Body of pancreas (tissue), 4 donors: ENCODE results near the gene INAVA. TPM values are rescaled to one million over a fixed set of nuclear protein-coding genes. Genes with fewer than 3 reads are reported as not detected.

Experiments used
- ATAC-seq: fragments of 150-250 bp; one replicate; pipeline ENCODE4 v1.9.1; 2016
- DNase-seq, 4 donors: peaks; one replicate each; pipeline ENCODE4 v3.0.0-alpha.2; 2019
- H3K27ac ChIP-seq, 4 donors: fragments of 200-600 bp; sonication (generic); 1 replicate in 3 of 4; 2 replicates in 1 of 4; pipeline versions ENCODE4 v1.5.1 to v1.6.1; 2016 to 2019; ENCODE audit warnings: mild to moderate bottlenecking in 1 of 4, mixed read lengths in 1 of 4, moderate library complexity in 1 of 4
- H3K27me3 ChIP-seq, 2 donors: fragments of 200-600 bp; sonication (generic); one replicate each; pipeline ENCODE4 v1.6.0; 2016; ENCODE audit warnings: mild to moderate bottlenecking in 1 of 2
- H3K36me3 ChIP-seq, 2 donors: fragments of 200-600 bp; sonication (generic); replicated peaks in 1 of 2; 2 replicates each; pipeline ENCODE4 v1.5.1; 2016; ENCODE audit warnings: low read depth in 2 of 2; ENCODE audit not compliant: insufficient read depth in 1 of 2
- H3K4me1 ChIP-seq: fragments of 200-600 bp; sonication (generic); one replicate; pipeline ENCODE4 v1.6.0; 2016
- H3K4me3 ChIP-seq, 2 donors: fragments of 200-600 bp; sonication (generic); 1 replicate in 1 of 2; 2 replicates in 1 of 2; pipeline ENCODE4 v1.5.1; 2016 to 2019
- H3K9me3 ChIP-seq, 3 donors: fragments of 200-600 bp; sonication (generic); 1 replicate in 2 of 3; 2 replicates in 1 of 3; pipeline ENCODE4 v1.5.1; 2016
- CTCF ChIP-seq, 7 experiments: fragments of 450-650 bp in 4 of 7; fragments of 200-600 bp in 3 of 7; sonication (generic) in 3 of 7; IDR thresholded peaks; one replicate each; pipeline ENCODE4 v1.5.1; 2016 to 2019; ENCODE audit warnings: antibody characterized with exemption in 7 of 7
- POLR2A ChIP-seq, 3 donors: fragments of 450-650 bp; IDR thresholded peaks; one replicate each; pipeline ENCODE4 v1.6.1; 2016; ENCODE audit warnings: antibody characterized with exemption in 3 of 3, mild to moderate bottlenecking in 2 of 3
- WGBS, 2 donors: methylation state at CpG; one replicate each; pipeline ENCODE4 v1.1.5; 2017; 5-methylcytosine and 5-hydroxymethylcytosine counted together
- intact Hi-C: fragments of 100-400 bp; cut with DNase I; formaldehyde crosslinking; loops from one replicate; pipeline ENCODE4 v1.15.1; 2023
- total RNA-seq, 2 donors: library from RNA; depleted of rRNA; stranded (reverse); fragments of >200 nt; gene quantifications; one replicate each; pipeline ENCODE4 v1.1.0, GENCODE V29; 2016

The INAVA gene
- total RNA-seq, 2 donors from 2014 or later, result 22.1 to 30.7 TPM

GRCh38 chr1:200899451-200899915 lies 4.8 kb downstream of the INAVA start:
- Histone ChIP-seq H3K27me3 (no peaks in the 10 kb centered on the region), H3K27ac (no peak overlapping the region), H3K36me3 (peaks cover 0 to 17% of the 10 kb centered on the region in 2 donors), H3K4me3 (no peak overlapping the region), H3K9me3 (no peaks in the 10 kb centered on the region), H3K4me1 (peaks cover 25% of the 10 kb centered on the region)
- no peak for DNase-seq
- intact Hi-C loops, result no loop called here
- 88 to 91% methylated on average over 8 to 10 of the region's 10 CpGs for WGBS, 2 donors
- ATAC-seq, result no peak
- TF ChIP-seq POLR2A (IDR thresholded peaks at IDR 0.05) (no peak), CTCF (IDR thresholded peaks at IDR 0.05) (no peak)

DNA sequence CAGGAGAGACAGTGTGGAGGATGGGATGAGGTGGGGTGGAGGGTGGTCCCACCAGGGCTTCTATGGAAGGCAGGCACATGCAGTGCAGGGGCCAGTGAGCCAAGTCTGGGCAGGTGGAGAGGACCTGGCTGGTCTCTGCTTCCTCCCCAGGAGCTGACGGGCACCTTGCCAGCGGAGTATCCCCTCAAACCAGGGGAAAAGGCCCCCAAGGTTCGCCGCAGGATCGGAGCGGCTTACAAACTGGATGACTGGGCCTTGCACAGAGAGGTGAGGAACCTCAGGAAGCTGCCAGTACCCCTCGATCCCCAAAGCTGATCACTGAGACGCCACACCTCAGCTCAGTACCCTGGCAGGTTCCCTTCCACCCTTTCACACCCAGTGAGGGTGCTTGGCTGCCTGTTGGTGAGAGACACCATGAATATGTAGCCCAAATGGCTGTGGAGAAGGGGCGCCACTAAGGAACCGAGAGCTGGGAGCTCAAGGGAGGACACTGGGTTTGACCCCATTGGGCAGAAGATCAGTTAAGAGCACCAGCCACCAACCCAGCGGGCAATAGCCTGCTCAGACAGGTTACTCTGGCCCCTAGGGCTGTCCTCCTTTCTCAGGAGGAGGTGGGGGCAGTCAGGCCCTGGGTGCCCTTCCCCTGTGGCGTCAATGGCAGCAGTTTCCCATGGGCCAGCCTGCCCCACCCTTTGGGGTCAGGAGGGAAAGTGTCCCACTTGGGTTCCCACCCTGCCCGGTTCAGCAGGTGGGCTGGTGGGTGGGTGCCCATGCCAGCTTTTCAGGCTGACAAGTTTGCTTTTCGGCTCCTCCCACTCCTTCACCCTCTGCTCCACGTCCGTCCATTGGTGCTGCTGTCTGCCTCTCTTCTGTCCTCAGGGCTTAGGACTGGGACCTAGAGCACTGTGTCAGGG lies 5.5 kb downstream of the INAVA start:
- TF ChIP-seq POLR2A (IDR thresholded peaks at IDR 0.05) (no peak), CTCF (IDR thresholded peaks at IDR 0.05) (no peak)
- no peak overlapping the region for H3K4me3 ChIP-seq
- no peaks in the 10 kb centered on the region for H3K9me3 ChIP-seq
- no peak overlapping the region for H3K27ac ChIP-seq
- H3K27me3 ChIP-seq, result no peaks in the 10 kb centered on the region
- 89 to 91% methylated on average over 13 to 16 of the region's 16 CpGs for WGBS, 2 donors
- peaks cover 0 to 17% of the 10 kb centered on the region in 2 donors for H3K36me3 ChIP-seq
- ATAC-seq, result no peak
- intact Hi-C loops, result no loop called here
- H3K4me1 ChIP-seq, result peaks cover 23% of the 10 kb centered on the region
- no peak for DNase-seq

- WGBS, 2 donors, result 95 to 98% methylated on average over 15 to 17 of the region's 17 CpGs
- no peaks in the 10 kb centered on the region for H3K9me3 ChIP-seq
- peaks cover 0 to 17% of the 10 kb centered on the region in 2 donors for H3K36me3 ChIP-seq
- H3K27me3 ChIP-seq, result no peaks in the 10 kb centered on the region
- intact Hi-C loops, result no loop called here
- no peak for DNase-seq
- H3K27ac ChIP-seq, result no peak overlapping the region
- no peak overlapping the region for H3K4me3 ChIP-seq
- TF ChIP-seq POLR2A (IDR thresholded peaks at IDR 0.05) (no peak), CTCF (IDR thresholded peaks at IDR 0.05) (no peak)
- peaks cover 23% of the 10 kb centered on the region for H3K4me1 ChIP-seq
- ATAC-seq, result no peak
These were observed 6.2 kb downstream of the INAVA start for GRCh38 chr1:200900877-200901276.

DNA sequence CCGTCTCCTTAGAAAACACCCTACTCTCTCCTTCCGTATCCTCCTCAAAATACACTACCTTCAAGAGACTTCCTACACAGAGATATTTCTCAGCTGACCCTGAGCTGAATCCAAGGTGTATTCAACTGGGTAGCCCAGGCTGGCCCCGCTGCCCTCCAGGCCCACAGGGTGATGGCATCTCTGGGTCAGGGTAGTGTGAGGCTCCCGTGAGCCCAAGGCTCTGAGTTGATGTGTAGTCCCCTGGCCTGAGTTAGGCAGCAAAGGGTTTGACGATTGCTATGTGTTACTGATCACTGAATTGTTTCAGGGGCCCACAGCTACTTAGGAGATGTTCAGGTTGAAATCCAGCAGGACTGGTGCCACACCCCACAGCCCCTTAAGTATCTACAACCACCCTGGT lies 6.7 kb downstream of the INAVA start:
- TF ChIP-seq CTCF (IDR thresholded peaks at IDR 0.05) (no peak), POLR2A (IDR thresholded peaks at IDR 0.05) (no peak)
- ATAC-seq (no peak), DNase-seq (no peak)
- no peaks in the 10 kb centered on the region for H3K27me3 ChIP-seq
- no peaks in the 10 kb centered on the region for H3K9me3 ChIP-seq
- no peak overlapping the region for H3K4me3 ChIP-seq
- H3K36me3 ChIP-seq, result peaks cover 0 to 17% of the 10 kb centered on the region in 2 donors
- intact Hi-C loops, result no loop called here
- no peak overlapping the region for H3K27ac ChIP-seq
- WGBS, 2 donors, result 92 to 93% methylated on average over 5 of the region's 5 CpGs
- H3K4me1 ChIP-seq, result peaks cover 23% of the 10 kb centered on the region
